DOHH2 (cell line): ENCODE data around the gene EDN1.

ENCODE experiments used
- EZH2phosphoT487 ChIP-seq: fragments of 200-600 bp; sonication (generic); IDR thresholded peaks from 2 replicates; pipeline ENCODE4 v1.6.1; 2017; ENCODE audit warnings: borderline replicate concordance, mild to moderate bottlenecking, antibody characterized with exemption, low read length, moderate library complexity, mixed read lengths
- TF ChIP-seq, protein P1 (sequence below): fragments of 200-600 bp; sonication (generic); IDR thresholded peaks from one replicate; pipeline ENCODE4 v1.5.1; 2014; ENCODE audit warnings: antibody characterized with exemption, mild to moderate bottlenecking, low read depth, low read length; ENCODE audit not compliant: poor library complexity, severe bottlenecking

DNA sequence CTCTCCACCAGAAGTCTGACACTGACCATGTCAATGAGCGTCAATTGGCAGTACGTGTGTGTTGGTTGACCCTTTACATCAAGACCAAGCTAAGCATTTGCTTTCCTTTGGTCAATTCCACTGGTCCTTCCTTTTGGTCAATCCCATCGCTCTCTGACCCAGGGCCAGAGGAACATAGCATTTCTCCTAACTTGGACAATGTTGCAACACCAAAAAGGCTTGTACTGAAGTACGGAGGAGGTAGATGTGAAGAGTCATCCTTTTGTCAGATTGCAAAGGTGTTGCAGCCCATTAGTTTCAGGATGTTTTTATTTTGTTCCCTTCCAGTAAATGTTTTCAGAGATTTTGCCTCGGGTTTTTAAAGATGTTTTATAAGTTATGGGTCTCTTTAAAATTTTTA lies 24.6 kb downstream of the EDN1 start:
- TF ChIP-seq, protein P1, sequence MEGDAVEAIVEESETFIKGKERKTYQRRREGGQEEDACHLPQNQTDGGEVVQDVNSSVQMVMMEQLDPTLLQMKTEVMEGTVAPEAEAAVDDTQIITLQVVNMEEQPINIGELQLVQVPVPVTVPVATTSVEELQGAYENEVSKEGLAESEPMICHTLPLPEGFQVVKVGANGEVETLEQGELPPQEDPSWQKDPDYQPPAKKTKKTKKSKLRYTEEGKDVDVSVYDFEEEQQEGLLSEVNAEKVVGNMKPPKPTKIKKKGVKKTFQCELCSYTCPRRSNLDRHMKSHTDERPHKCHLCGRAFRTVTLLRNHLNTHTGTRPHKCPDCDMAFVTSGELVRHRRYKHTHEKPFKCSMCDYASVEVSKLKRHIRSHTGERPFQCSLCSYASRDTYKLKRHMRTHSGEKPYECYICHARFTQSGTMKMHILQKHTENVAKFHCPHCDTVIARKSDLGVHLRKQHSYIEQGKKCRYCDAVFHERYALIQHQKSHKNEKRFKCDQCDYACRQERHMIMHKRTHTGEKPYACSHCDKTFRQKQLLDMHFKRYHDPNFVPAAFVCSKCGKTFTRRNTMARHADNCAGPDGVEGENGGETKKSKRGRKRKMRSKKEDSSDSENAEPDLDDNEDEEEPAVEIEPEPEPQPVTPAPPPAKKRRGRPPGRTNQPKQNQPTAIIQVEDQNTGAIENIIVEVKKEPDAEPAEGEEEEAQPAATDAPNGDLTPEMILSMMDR = no peak
- no peak for TF ChIP-seq EZH2phosphoT487
